HCT116 (cell line): Measurements from ENCODE around the gene PDRG1. TPM values are rescaled to one million over a fixed set of nuclear protein-coding genes. Genes with fewer than 3 reads are reported as not detected.

Experiments used
- ATAC-seq: fragments of 200-7000 bp; cut with Tn5 transposase; 2 replicates; pipeline ENCODE4 v1.9.1; 2020; ENCODE audit warnings: mild to moderate bottlenecking, moderate library complexity
- BruUV-seq: library from RNA; stranded (reverse); fragments of 400-500 nt; replicated peaks from 2 replicates; lab custom pipeline; 2021; lab: Mats Ljungman, UMichigan
- CTCF ChIA-PET: fragments of 300-600 bp; sonication (Branson Sonifier 250); formaldehyde crosslinking; loops from one replicate; lab custom pipeline; 2021; ENCODE audit warnings: antibody characterized with exemption; lab: Charles Lee
- POLR2A ChIA-PET: fragments of 300-600, 350-600 bp; sonication (Branson Sonifier 250); formaldehyde crosslinking; loops from one replicate; lab custom pipeline; 2021; ENCODE audit warnings: antibody characterized with exemption; lab: Charles Lee
- RAD21 ChIA-PET, 2 experiments: fragments of 300-600 bp; sonication (Branson Sonifier 250); formaldehyde crosslinking; loops; one replicate each; lab custom pipeline; 2023; ENCODE audit warnings: low total read pairs in 2 of 2; ENCODE audit not compliant: uncharacterized antibody in 2 of 2, unreplicated experiment in 2 of 2, low non-redundant PET in 1 of 2; lab: Charles Lee
- DNase-seq: peaks from one replicate; pipeline ENCODE4 v3.0.0-alpha.2; 2010; ENCODE audit warnings: low read depth, low spot score
- H2AFZ ChIP-seq: fragments of 200-600 bp; shearing (Covaris generic), sonication (generic); 2 replicates; pipeline ENCODE4 v1.6.1; 2017; ENCODE audit warnings: low read depth, mixed run types, mixed read lengths, antibody characterized with exemption, low read length; ENCODE audit not compliant: poor library complexity, severe bottlenecking
- H3K27ac ChIP-seq: 2 replicates; pipeline ENCODE4 v1.5.1; 2012; ENCODE audit warnings: low read depth, low read length
- H3K27me3 ChIP-seq: fragments of 200-600 bp; sonication (generic); 2 replicates; pipeline ENCODE4 v1.6.1; 2016; ENCODE audit warnings: mixed run types, low read length, mixed read lengths; ENCODE audit not compliant: insufficient read depth
- H3K36me3 ChIP-seq, 2 experiments: fragments of 200-500 bp in 1 of 2; fragments of 200-600 bp in 1 of 2; sonication (Bioruptor generic) in 1 of 2; sonication (generic) in 1 of 2; 2 replicates each; pipeline versions ENCODE4 v1.5.1 to v1.6.1; 2014 to 2016; ENCODE audit warnings: low read length in 2 of 2, inconsistent platforms in 1 of 2, mixed read lengths in 1 of 2, mixed run types in 1 of 2; ENCODE audit not compliant: insufficient read depth in 2 of 2, control insufficient read depth in 1 of 2
- H3K4me1 ChIP-seq, 2 experiments: fragments of 200-600 bp in 1 of 2; sonication (generic) in 1 of 2; 2 replicates each; pipeline versions ENCODE4 v1.5.1 to v1.6.1; 2012 to 2017; ENCODE audit warnings: low read length in 2 of 2, inconsistent platforms in 1 of 2, mild to moderate bottlenecking in 1 of 2, mixed read lengths in 1 of 2, mixed run types in 1 of 2, moderate library complexity in 1 of 2; ENCODE audit not compliant: insufficient read depth in 2 of 2, control insufficient read depth in 1 of 2
- H3K4me2 ChIP-seq: fragments of 200-600 bp; sonication (generic); 2 replicates; pipeline ENCODE4 v1.6.1; 2017; ENCODE audit warnings: mixed run types, low read length, mixed read lengths
- H3K4me3 ChIP-seq, 2 experiments: fragments of 200-600 bp in 1 of 2; sonication (generic) in 1 of 2; replicated peaks in 1 of 2; 2 replicates each; pipeline ENCODE4 v1.5.1; 2011 to 2016; ENCODE audit warnings: low read length in 2 of 2, control low read depth in 1 of 2, low read depth in 1 of 2, mild to moderate bottlenecking in 1 of 2, mixed read lengths in 1 of 2, mixed run types in 1 of 2
- H3K79me2 ChIP-seq: fragments of 200-600 bp; sonication (generic); 2 replicates; pipeline ENCODE4 v1.6.1; 2017; ENCODE audit warnings: mild to moderate bottlenecking, mixed run types, low read length, moderate library complexity, mixed read lengths; ENCODE audit not compliant: insufficient read depth
- H3K9ac ChIP-seq: fragments of 200-600 bp; sonication (generic); 2 replicates; pipeline ENCODE4 v1.6.1; 2016; ENCODE audit warnings: low read length, mixed read lengths
- H3K9me2 ChIP-seq: fragments of 200-600 bp; sonication (generic), shearing (Covaris generic); 2 replicates; pipeline ENCODE4 v1.6.1; 2017; ENCODE audit warnings: mixed run types, mild to moderate bottlenecking, moderate library complexity; ENCODE audit not compliant: insufficient read depth
- H3K9me3 ChIP-seq, 2 experiments: fragments of 200-500 bp in 1 of 2; fragments of 200-600 bp in 1 of 2; sonication (Bioruptor generic) in 1 of 2; sonication (generic) in 1 of 2; 2 replicates each; pipeline ENCODE4 v1.6.1; 2014 to 2017; ENCODE audit warnings: low read length in 2 of 2, mixed read lengths in 2 of 2, inconsistent platforms in 1 of 2, low read depth in 1 of 2, mild to moderate bottlenecking in 1 of 2, mixed run types in 1 of 2, moderate library complexity in 1 of 2; ENCODE audit not compliant: control insufficient read depth in 1 of 2, insufficient read depth in 1 of 2
- H4K20me1 ChIP-seq: fragments of 200-600 bp; sonication (generic), shearing (Covaris generic); 2 replicates; pipeline ENCODE4 v1.6.1; 2017; ENCODE audit warnings: mixed run types, mild to moderate bottlenecking, moderate library complexity; ENCODE audit not compliant: insufficient read depth
- CTCF ChIP-seq, 3 experiments: fragments of 200-600 bp in 1 of 3; sonication (generic) in 1 of 3; IDR thresholded peaks in 2 of 3; conservative IDR thresholded peaks in 1 of 3; 2 replicates each; pipeline ENCODE4 v1.5.1; 2012 to 2017; ENCODE audit warnings: low read depth in 2 of 3, low read length in 2 of 3, antibody characterized with exemption in 1 of 3, borderline replicate concordance in 1 of 3, control low read depth in 1 of 3, mild to moderate bottlenecking in 1 of 3, mixed read lengths in 1 of 3, mixed run types in 1 of 3, moderate library complexity in 1 of 3; ENCODE audit not compliant: insufficient read depth in 1 of 3
- ELF1 ChIP-seq: IDR thresholded peaks from 2 replicates; pipeline ENCODE4 v1.6.1; 2012; ENCODE audit warnings: low read depth, borderline replicate concordance
- EZH2 ChIP-seq: fragments of 200-600 bp; sonication (generic); IDR thresholded peaks from 2 replicates; pipeline ENCODE4 v1.6.1; 2017; ENCODE audit warnings: antibody characterized with exemption, mixed run types
- POLR2A ChIP-seq: IDR thresholded peaks from 2 replicates; pipeline ENCODE4 v1.7.0; 2011; ENCODE audit warnings: borderline replicate concordance; ENCODE audit not compliant: insufficient read depth, insufficient read length; ENCODE audit errors: extremely low read depth
- POLR2AphosphoS5 ChIP-seq: IDR thresholded peaks from 2 replicates; pipeline ENCODE4 v1.6.1; 2011; ENCODE audit warnings: mild to moderate bottlenecking, low read depth, low read length, moderate library complexity
- RAD21 ChIP-seq: IDR thresholded peaks from 2 replicates; pipeline ENCODE4 v1.6.1; 2012; ENCODE audit warnings: low read depth, mild to moderate bottlenecking
- SIN3A ChIP-seq: IDR thresholded peaks from 2 replicates; pipeline ENCODE4 v1.6.1; 2012; ENCODE audit warnings: low read depth
- SRF ChIP-seq: IDR thresholded peaks from 2 replicates; pipeline ENCODE4 v1.6.1; 2012; ENCODE audit warnings: low read depth
- TCF7L2 ChIP-seq: IDR thresholded peaks from 2 replicates; pipeline ENCODE4 v1.7.0; 2011; ENCODE audit warnings: borderline replicate concordance, inconsistent platforms; ENCODE audit not compliant: insufficient read depth, insufficient read length; ENCODE audit errors: extremely low read depth
- ZBTB33 ChIP-seq: IDR thresholded peaks from 2 replicates; pipeline ENCODE4 v1.6.1; 2011; ENCODE audit warnings: mild to moderate bottlenecking, low read length, moderate library complexity; ENCODE audit not compliant: insufficient replicate concordance; ENCODE audit errors: extremely low read depth
- ZNF274 ChIP-seq: fragments of 200-500 bp; sonication (Bioruptor generic); IDR thresholded peaks from 2 replicates; pipeline ENCODE4 v1.6.1; 2014; ENCODE audit warnings: mild to moderate bottlenecking, low read depth, low read length, inconsistent platforms
- intact Hi-C: fragments of 100-400 bp; cut with micrococcal nuclease; formaldehyde crosslinking; loops from 2 replicates; pipeline ENCODE4 v1.10.0; 2022
- total RNA-seq: library from RNA; stranded (reverse); gene quantifications from one replicate; pipeline ENCODE4 v1.2.1, GENCODE V29; 2021; ENCODE audit not compliant: unreplicated experiment
- TF ChIP-seq, protein P1 (sequence below): IDR thresholded peaks from 2 replicates; pipeline ENCODE4 v1.6.1; 2012
- TF ChIP-seq, protein P2 (sequence below): IDR thresholded peaks from 2 replicates; pipeline ENCODE4 v1.6.1; 2012

Gene PDRG1
- total RNA-seq, 1 experiment from 2014 or later, result 18.7 TPM

DNA sequence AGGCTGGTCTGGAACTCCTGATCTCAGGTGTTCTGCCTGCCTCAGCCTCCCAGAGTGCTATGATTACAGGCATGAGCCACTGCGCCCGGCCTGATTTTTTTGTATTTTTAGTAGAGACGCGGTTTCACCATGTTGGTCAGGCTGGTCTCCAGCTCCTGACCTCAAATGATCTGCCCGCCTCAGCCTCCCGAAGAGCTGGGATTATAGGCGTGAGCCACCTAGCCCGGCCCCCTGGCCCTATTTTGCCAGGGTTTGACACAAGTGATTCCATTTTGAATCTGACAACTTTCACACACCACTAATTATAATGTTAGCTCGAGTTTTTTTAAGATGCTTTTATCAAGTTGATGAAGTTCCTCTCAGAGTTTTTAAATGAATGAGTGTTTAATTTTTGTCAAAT is 55.8 kb downstream of the PDRG1 start:
- ChIA-PET CTCF (no interaction called here), POLR2A (no interaction called here), RAD21 (interaction anchor here in 1 of 2 experiments (0.7 kb wide), 1 partner anchor 173 kb away, joined by 3 read pairs; no protein-coding TSS in a partner anchor)
- no TSS peak for BruUV-seq
- Histone ChIP-seq H3K27me3 (no peaks in the 10 kb centered on the region), H4K20me1 (no peaks in the 10 kb centered on the region), H3K36me3 (no peaks in the 10 kb centered on the region), H3K9ac (no peak overlapping the region), H3K4me1 (no peaks in the 10 kb centered on the region), H3K4me2 (no peak overlapping the region), H3K79me2 (no peaks in the 10 kb centered on the region), H3K9me2 (no peaks in the 10 kb centered on the region), H3K27ac (no peak overlapping the region), H3K9me3 (no peaks in the 10 kb centered on the region), H2AFZ (no peak overlapping the region), H3K4me3 (no peak overlapping the region)
- no peak for ATAC-seq
- intact Hi-C loops, result no loop called here
- DNase-seq, result no peak
- no peak for TF ChIP-seq CTCF (IDR thresholded peaks at IDR 0.05 in 2 of 3, conservative IDR thresholded peaks at IDR 0.05 in 1 of 3; ENCODE audit: borderline replicate concordance in 1 of 3, insufficient read depth in 1 of 3, low read depth in 2 of 3, low read length in 2 of 3)
- TF ChIP-seq POLR2AphosphoS5, result no peak
- TF ChIP-seq SIN3A, result no peak
- no peak for TF ChIP-seq ZBTB33
- no peak for TF ChIP-seq EZH2
- no peak for TF ChIP-seq TCF7L2
- no peak for TF ChIP-seq ELF1
- no peak for TF ChIP-seq POLR2A
- no peak for TF ChIP-seq RAD21
- TF ChIP-seq SRF, result no peak
- TF ChIP-seq, protein P1, sequence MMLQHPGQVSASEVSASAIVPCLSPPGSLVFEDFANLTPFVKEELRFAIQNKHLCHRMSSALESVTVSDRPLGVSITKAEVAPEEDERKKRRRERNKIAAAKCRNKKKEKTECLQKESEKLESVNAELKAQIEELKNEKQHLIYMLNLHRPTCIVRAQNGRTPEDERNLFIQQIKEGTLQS, result no peak
- TF ChIP-seq, protein P2, sequence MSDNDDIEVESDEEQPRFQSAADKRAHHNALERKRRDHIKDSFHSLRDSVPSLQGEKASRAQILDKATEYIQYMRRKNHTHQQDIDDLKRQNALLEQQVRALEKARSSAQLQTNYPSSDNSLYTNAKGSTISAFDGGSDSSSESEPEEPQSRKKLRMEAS, result no peak
- no peak for TF ChIP-seq ZNF274
